Endothelial cell (in vitro differentiated cells): ENCODE data around the gene OPN4. TPM values are rescaled to one million over a fixed set of nuclear protein-coding genes. Genes with fewer than 3 reads are reported as not detected.

Experiments used
- DNase-seq: peaks from one replicate; pipeline ENCODE4 v3.0.0; 2021; ENCODE audit warnings: low spot score
- H3K27ac Mint-ChIP-seq: one replicate; pipeline ENCODE4 v1.8.0; 2021; ENCODE audit warnings: mixed read lengths, inconsistent platforms; ENCODE audit not compliant: unreplicated experiment
- H3K27me3 Mint-ChIP-seq: one replicate; pipeline ENCODE4 v1.8.0; 2021; ENCODE audit warnings: mild to moderate bottlenecking, moderate library complexity, mixed read lengths, inconsistent platforms; ENCODE audit not compliant: unreplicated experiment
- H3K36me3 Mint-ChIP-seq: one replicate; pipeline ENCODE4 v1.8.0; 2021; ENCODE audit warnings: mild to moderate bottlenecking, low read depth, mixed read lengths, inconsistent platforms; ENCODE audit not compliant: unreplicated experiment
- H3K4me1 Mint-ChIP-seq: one replicate; pipeline ENCODE4 v1.8.0; 2021; ENCODE audit warnings: mild to moderate bottlenecking, mixed read lengths, inconsistent platforms; ENCODE audit not compliant: unreplicated experiment
- H3K4me3 Mint-ChIP-seq: one replicate; pipeline ENCODE4 v1.8.0; 2021; ENCODE audit warnings: mild to moderate bottlenecking, mixed read lengths, inconsistent platforms; ENCODE audit not compliant: unreplicated experiment
- H3K9me3 Mint-ChIP-seq: one replicate; pipeline ENCODE4 v1.8.0; 2021; ENCODE audit warnings: mixed read lengths, inconsistent platforms; ENCODE audit not compliant: unreplicated experiment
- long read RNA-seq: library from polyadenylated mRNA; unstranded; transcript quantifications from one replicate; pipeline ENCODE4 v2.0.0, GENCODE V29; 2020; ENCODE audit not compliant: unreplicated experiment
- total RNA-seq: library from RNA; stranded (reverse); fragmentation: NEBNext Ultra II Directional; extraction: Animal tissue kit (Norgen Biotek cat#: 25700); gene quantifications from one replicate; pipeline ENCODE4 v1.2.1, GENCODE V29; 2021; ENCODE audit not compliant: unreplicated experiment
- TF ChIP-seq, protein P1 (sequence below): fragments of 200-600 bp; sonication (generic); IDR thresholded peaks from one replicate; pipeline ENCODE4 v1.5.0; 2021; ENCODE audit warnings: antibody characterized with exemption; ENCODE audit not compliant: unreplicated experiment

OPN4 gene
- not detected for total RNA-seq
- long read RNA-seq = 0 reads

DNA sequence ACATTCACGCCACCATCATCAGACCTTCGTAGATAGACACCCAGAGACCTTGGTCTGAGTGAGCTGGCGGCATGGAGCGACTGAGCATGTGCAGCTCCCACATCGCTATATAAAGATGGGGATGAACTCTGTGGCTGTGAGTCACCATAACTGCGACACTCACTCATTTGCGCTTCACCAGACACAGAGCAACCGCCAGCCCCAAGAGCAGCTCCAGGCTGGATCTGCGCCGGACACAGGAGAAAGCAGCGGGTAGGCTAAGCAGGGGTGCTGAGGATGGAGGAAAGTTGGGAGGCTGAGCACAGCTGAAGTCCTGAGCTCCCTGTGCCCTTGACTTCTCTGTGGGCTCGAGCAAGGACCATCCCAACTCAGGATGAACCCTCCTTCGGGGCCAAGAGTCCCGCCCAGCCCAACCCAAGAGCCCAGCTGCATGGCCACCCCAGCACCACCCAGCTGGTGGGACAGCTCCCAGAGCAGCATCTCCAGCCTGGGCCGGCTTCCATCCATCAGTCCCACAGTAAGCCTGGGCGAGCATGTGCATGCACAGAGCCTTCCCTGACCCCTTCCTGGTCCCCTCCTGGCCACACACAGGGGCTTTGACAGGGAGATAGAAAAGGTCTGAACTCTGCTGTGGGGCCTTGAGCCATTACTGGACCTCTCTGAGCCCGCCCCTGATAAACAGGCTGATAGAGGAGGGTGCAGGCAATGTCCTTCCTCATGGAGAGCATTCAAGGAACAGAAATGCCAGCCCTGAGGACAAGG lies at the start of gene OPN4:
Gene OPN4, plus strand, starts transcription at position 137 of the 762 bp plus-strand sequence. Its CDS starts 237 bp downstream, at position 374.
- H3K27me3 Mint-ChIP-seq = peaks cover 15% of the 10 kb centered on the region
- H3K9me3 Mint-ChIP-seq = no peaks in the 10 kb centered on the region
- DNase-seq = no peak
- TF ChIP-seq, protein P1, sequence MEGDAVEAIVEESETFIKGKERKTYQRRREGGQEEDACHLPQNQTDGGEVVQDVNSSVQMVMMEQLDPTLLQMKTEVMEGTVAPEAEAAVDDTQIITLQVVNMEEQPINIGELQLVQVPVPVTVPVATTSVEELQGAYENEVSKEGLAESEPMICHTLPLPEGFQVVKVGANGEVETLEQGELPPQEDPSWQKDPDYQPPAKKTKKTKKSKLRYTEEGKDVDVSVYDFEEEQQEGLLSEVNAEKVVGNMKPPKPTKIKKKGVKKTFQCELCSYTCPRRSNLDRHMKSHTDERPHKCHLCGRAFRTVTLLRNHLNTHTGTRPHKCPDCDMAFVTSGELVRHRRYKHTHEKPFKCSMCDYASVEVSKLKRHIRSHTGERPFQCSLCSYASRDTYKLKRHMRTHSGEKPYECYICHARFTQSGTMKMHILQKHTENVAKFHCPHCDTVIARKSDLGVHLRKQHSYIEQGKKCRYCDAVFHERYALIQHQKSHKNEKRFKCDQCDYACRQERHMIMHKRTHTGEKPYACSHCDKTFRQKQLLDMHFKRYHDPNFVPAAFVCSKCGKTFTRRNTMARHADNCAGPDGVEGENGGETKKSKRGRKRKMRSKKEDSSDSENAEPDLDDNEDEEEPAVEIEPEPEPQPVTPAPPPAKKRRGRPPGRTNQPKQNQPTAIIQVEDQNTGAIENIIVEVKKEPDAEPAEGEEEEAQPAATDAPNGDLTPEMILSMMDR = no peak
- no peak within 1 kb of the TSS for H3K27ac Mint-ChIP-seq
- H3K4me3 Mint-ChIP-seq = no peak within 1 kb of the TSS
- peaks cover 6% of the 10 kb centered on the region for H3K4me1 Mint-ChIP-seq
- H3K36me3 Mint-ChIP-seq = peaks cover 5% of the 10 kb centered on the region

- DNase-seq = no peak
- H3K9me3 Mint-ChIP-seq = no peaks in the 10 kb centered on the region
- H3K36me3 Mint-ChIP-seq = no peaks in the 10 kb centered on the region
- H3K27ac Mint-ChIP-seq = no peak overlapping the region
- H3K4me3 Mint-ChIP-seq = no peak overlapping the region
- H3K4me1 Mint-ChIP-seq = no peaks in the 10 kb centered on the region
- TF ChIP-seq, protein P1 = no peak
- peaks cover 2% of the 10 kb centered on the region for H3K27me3 Mint-ChIP-seq
Observed at GRCh38 chr10:86607674-86608073, 46.7 kb upstream of the OPN4 start.

- peaks cover 2% of the 10 kb centered on the region for H3K27me3 Mint-ChIP-seq
- H3K27ac Mint-ChIP-seq = no peak overlapping the region
- TF ChIP-seq, protein P1 = no peak
- H3K4me1 Mint-ChIP-seq = no peaks in the 10 kb centered on the region
- H3K9me3 Mint-ChIP-seq = no peaks in the 10 kb centered on the region
- H3K36me3 Mint-ChIP-seq = no peaks in the 10 kb centered on the region
- no peak overlapping the region for H3K4me3 Mint-ChIP-seq
- no peak for DNase-seq
Observed at GRCh38 chr10:86609920-86610319, 44.4 kb upstream of the OPN4 start.

DNA sequence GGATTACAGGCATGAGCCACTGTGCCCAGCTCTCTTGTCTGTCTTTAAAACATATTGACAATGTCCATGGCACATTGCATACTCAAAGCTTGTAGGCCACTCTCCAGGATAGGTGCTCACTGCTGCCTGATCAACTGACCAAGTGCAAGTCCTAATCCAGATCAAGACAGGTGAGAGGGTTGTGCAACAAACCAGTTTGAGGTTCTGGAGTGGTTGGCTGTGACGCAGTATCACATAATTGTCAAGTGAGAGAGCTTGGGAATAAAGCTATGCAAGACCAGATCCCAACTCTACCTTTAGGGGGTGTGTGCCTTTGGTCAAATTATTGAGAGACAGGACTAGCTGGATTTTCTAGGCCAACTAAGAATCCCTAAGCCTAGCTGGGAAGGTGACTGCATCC lies 43.0 kb upstream of the OPN4 start:
- TF ChIP-seq, protein P1 = no peak

GRCh38 chr10:86613096-86613495 lies 41.3 kb upstream of the OPN4 start:
- TF ChIP-seq, protein P1 = no peak
- Mint-ChIP-seq H3K27me3 (no peaks in the 10 kb centered on the region), H3K4me3 (no peak overlapping the region), H3K9me3 (no peaks in the 10 kb centered on the region), H3K4me1 (no peaks in the 10 kb centered on the region), H3K27ac (no peak overlapping the region), H3K36me3 (no peaks in the 10 kb centered on the region)
- DNase-seq = no peak

More for the DNA sequence above, 43.0 kb upstream of the OPN4 start:
- no peaks in the 10 kb centered on the region for H3K36me3 Mint-ChIP-seq
- H3K4me3 Mint-ChIP-seq = no peak overlapping the region
- H3K4me1 Mint-ChIP-seq = no peaks in the 10 kb centered on the region
- no peaks in the 10 kb centered on the region for H3K9me3 Mint-ChIP-seq
- DNase-seq = no peak
- H3K27me3 Mint-ChIP-seq = peaks cover 1% of the 10 kb centered on the region
- no peak overlapping the region for H3K27ac Mint-ChIP-seq
